H9 (cell line): Measurements from ENCODE around the gene IFT80. TPM values are rescaled to one million over a fixed set of nuclear protein-coding genes. Genes with fewer than 3 reads are reported as not detected.

Experiments used
- DNase-seq: peaks from one replicate; pipeline ENCODE4 v3.0.0-alpha.2; 2017
- H2AFZ ChIP-seq: one replicate; pipeline ENCODE4 v1.6.1; 2013; ENCODE audit warnings: mild to moderate bottlenecking, low read length, control low read depth, moderate library complexity
- H2AK5ac ChIP-seq: 2 replicates; pipeline ENCODE4 v1.6.1; 2013; ENCODE audit warnings: low read length, control low read depth, mixed read lengths; ENCODE audit not compliant: insufficient read length
- H2BK120ac ChIP-seq: one replicate; pipeline ENCODE4 v1.6.1; 2013; ENCODE audit warnings: low read depth, mild to moderate bottlenecking, low read length, control low read depth, inconsistent platforms; ENCODE audit not compliant: poor library complexity, severe bottlenecking
- H2BK12ac ChIP-seq: 2 replicates; pipeline ENCODE4 v1.6.1; 2013; ENCODE audit warnings: low read length, control low read depth, mixed read lengths, low read depth; ENCODE audit not compliant: insufficient read length
- H2BK15ac ChIP-seq: 2 replicates; pipeline ENCODE4 v1.6.1; 2013; ENCODE audit warnings: low read depth, low read length, control low read depth
- H2BK20ac ChIP-seq: one replicate; pipeline ENCODE4 v1.6.1; 2013; ENCODE audit warnings: low read depth, mild to moderate bottlenecking, low read length, control low read depth, inconsistent platforms; ENCODE audit not compliant: poor library complexity, severe bottlenecking
- H2BK5ac ChIP-seq: 2 replicates; pipeline ENCODE4 v1.6.1; 2013; ENCODE audit warnings: low read length, control low read depth, mixed read lengths; ENCODE audit not compliant: insufficient read length
- H3K14ac ChIP-seq: 2 replicates; pipeline ENCODE4 v1.6.1; 2013; ENCODE audit warnings: low read length, control low read depth; ENCODE audit not compliant: insufficient read depth
- H3K18ac ChIP-seq: 2 replicates; pipeline ENCODE4 v1.6.1; 2013; ENCODE audit warnings: low read depth, mild to moderate bottlenecking, mixed read lengths, low read length, control low read depth; ENCODE audit not compliant: insufficient read length
- H3K23ac ChIP-seq: 2 replicates; pipeline ENCODE4 v1.6.1; 2013; ENCODE audit warnings: low read length, control low read depth, mixed read lengths, low read depth; ENCODE audit not compliant: insufficient read length
- H3K23me2 ChIP-seq: 2 replicates; pipeline ENCODE4 v1.6.1; 2013; ENCODE audit warnings: low read depth, mild to moderate bottlenecking, mixed read lengths, low read length, control low read depth; ENCODE audit not compliant: insufficient read length, poor library complexity, severe bottlenecking
- H3K27ac ChIP-seq: 2 replicates; pipeline ENCODE4 v1.5.1; 2013; ENCODE audit warnings: low read length, control low read depth, mixed read lengths, low read depth; ENCODE audit not compliant: insufficient read length
- H3K27me3 ChIP-seq: 2 replicates; pipeline ENCODE4 v1.6.1; 2013; ENCODE audit warnings: low read length, control low read depth, inconsistent platforms; ENCODE audit not compliant: insufficient read depth
- H3K4ac ChIP-seq: 2 replicates; pipeline ENCODE4 v1.6.1; 2013; ENCODE audit warnings: low read depth, mild to moderate bottlenecking, control low read depth, inconsistent platforms, low read length, moderate library complexity
- H3K4me1 ChIP-seq: 2 replicates; pipeline ENCODE4 v1.6.1; 2013; ENCODE audit warnings: low read length, control low read depth, inconsistent platforms; ENCODE audit not compliant: insufficient read depth
- H3K4me2 ChIP-seq: 2 replicates; pipeline ENCODE4 v1.6.1; 2013; ENCODE audit warnings: low read length, control low read depth, mixed read lengths; ENCODE audit not compliant: insufficient read length, insufficient read depth
- H3K56ac ChIP-seq: 2 replicates; pipeline ENCODE4 v1.6.1; 2013; ENCODE audit warnings: low read depth, mild to moderate bottlenecking, mixed read lengths, low read length, control low read depth; ENCODE audit not compliant: insufficient read length
- H3K79me1 ChIP-seq: 2 replicates; pipeline ENCODE4 v1.6.1; 2013; ENCODE audit warnings: low read depth, mild to moderate bottlenecking, moderate library complexity, low read length, control low read depth, inconsistent platforms; ENCODE audit not compliant: insufficient read depth, poor library complexity, severe bottlenecking
- H3K79me2 ChIP-seq: 2 replicates; pipeline ENCODE4 v1.6.1; 2013; ENCODE audit warnings: low read length, control low read depth, inconsistent platforms; ENCODE audit not compliant: insufficient read depth
- H3K9ac ChIP-seq: 2 replicates; pipeline ENCODE4 v1.6.1; 2013; ENCODE audit warnings: low read length, control low read depth, mixed read lengths; ENCODE audit not compliant: insufficient read length; ENCODE audit errors: extremely low read depth
- H3K9me3 ChIP-seq: one replicate; pipeline ENCODE4 v1.6.1; 2013; ENCODE audit warnings: low read depth, low read length, inconsistent platforms; ENCODE audit not compliant: control insufficient read depth
- H3T11ph ChIP-seq: one replicate; pipeline ENCODE4 v1.6.1; 2013; ENCODE audit warnings: mild to moderate bottlenecking, low read length, control low read depth, inconsistent platforms
- H4K20me1 ChIP-seq: one replicate; pipeline ENCODE4 v1.6.1; 2013; ENCODE audit not compliant: control insufficient read depth, insufficient read length, insufficient read depth
- H4K5ac ChIP-seq: 2 replicates; pipeline ENCODE4 v1.6.1; 2013; ENCODE audit warnings: low read depth, mild to moderate bottlenecking, mixed read lengths, low read length, control low read depth; ENCODE audit not compliant: insufficient read length
- H4K8ac ChIP-seq: replicated peaks from 2 replicates; pipeline ENCODE4 v1.6.1; 2013; ENCODE audit warnings: low read length, control low read depth, mixed read lengths, low read depth; ENCODE audit not compliant: insufficient read length
- H4K91ac ChIP-seq: 2 replicates; pipeline ENCODE4 v1.6.1; 2013; ENCODE audit warnings: low read depth, mild to moderate bottlenecking, moderate library complexity, mixed read lengths, low read length, control low read depth; ENCODE audit not compliant: insufficient read length
- H3K27ac Mint-ChIP-seq, 3 experiments: 2 replicates in 2 of 3; 3 replicates in 1 of 3; pipeline ENCODE4 v1.8.0; 2020 to 2021; ENCODE audit warnings: mixed read lengths in 3 of 3, mild to moderate bottlenecking in 1 of 3, moderate library complexity in 1 of 3
- H3K27me3 Mint-ChIP-seq: 2 replicates; pipeline ENCODE4 v1.8.0; 2021; ENCODE audit warnings: low read depth, mild to moderate bottlenecking, moderate library complexity, mixed read lengths
- H3K36me3 Mint-ChIP-seq, 3 experiments: 2 replicates in 2 of 3; 3 replicates in 1 of 3; pipeline ENCODE4 v1.8.0; 2020 to 2021; ENCODE audit warnings: low read depth in 3 of 3, mixed read lengths in 3 of 3; ENCODE audit not compliant: insufficient read depth in 1 of 3
- H3K4me1 Mint-ChIP-seq, 2 experiments: 2 replicates each; pipeline ENCODE4 v1.8.0; 2020; ENCODE audit warnings: mixed read lengths in 2 of 2
- H3K4me3 Mint-ChIP-seq, 2 experiments: 2 replicates in 1 of 2; 3 replicates in 1 of 2; pipeline ENCODE4 v1.8.0; 2020 to 2021; ENCODE audit warnings: mild to moderate bottlenecking in 2 of 2, mixed read lengths in 2 of 2, moderate library complexity in 1 of 2
- H3K9me3 Mint-ChIP-seq, 2 experiments: 2 replicates in 1 of 2; 3 replicates in 1 of 2; pipeline ENCODE4 v1.8.0; 2020; ENCODE audit warnings: mild to moderate bottlenecking in 2 of 2, mixed read lengths in 2 of 2, moderate library complexity in 1 of 2
- CTCF ChIP-seq: fragments of 200-600 bp; sonication (generic); conservative IDR thresholded peaks from 3 replicates; pipeline ENCODE4 v1.8.0; 2021; ENCODE audit warnings: antibody characterized with exemption, mild to moderate bottlenecking
- WGBS: extraction: QIAGEN DNeasy Blood & Tissue Kit; methylation state at CpG from one replicate; pipeline ENCODE4 v1.1.7; 2013; ENCODE audit warnings: missing lambda C conversion rate, low lambda C conversion rate, mixed read lengths; ENCODE audit not compliant: insufficient read length; ENCODE audit errors: extremely low coverage; 5-methylcytosine and 5-hydroxymethylcytosine counted together
- total RNA-seq: library from RNA; stranded (reverse); gene quantifications from 2 replicates; pipeline ENCODE4 v1.2.1, GENCODE V29; 2021

Gene IFT80
- total RNA-seq, 1 experiment from 2014 or later, result 29.0 TPM

GRCh38 chr3:160286231-160286630, 112.8 kb downstream of the IFT80 start:
- H2BK15ac ChIP-seq, result no peak overlapping the region
- WGBS, result no CpG with 5 or more reads among the region's 1 CpG
- H2BK120ac ChIP-seq, result no peak overlapping the region
- no peak overlapping the region for H2BK20ac ChIP-seq
- H3K9me3 ChIP-seq, result no peaks in the 10 kb centered on the region
- no peak overlapping the region for H3K4me3 Mint-ChIP-seq
- H3K18ac ChIP-seq, result no peak overlapping the region
- H2AFZ ChIP-seq, result no peak overlapping the region
- H3K4me1 ChIP-seq, result no peaks in the 10 kb centered on the region
- no peak for TF ChIP-seq CTCF
- H4K91ac ChIP-seq, result no peak overlapping the region
- H3K23me2 ChIP-seq, result no peaks in the 10 kb centered on the region
- H3K27ac Mint-ChIP-seq, result no peak overlapping the region
- H3K23ac ChIP-seq, result no peak overlapping the region
- DNase-seq, result no peak
- peaks cover 1 to 4% of the 10 kb centered on the region in 2 experiments for H3K4me1 Mint-ChIP-seq
- H3K36me3 Mint-ChIP-seq, result no peaks in the 10 kb centered on the region; a peak in 1 of 7 replicates
- no peak overlapping the region for H3T11ph ChIP-seq
- no peak overlapping the region for H2AK5ac ChIP-seq
- no peaks in the 10 kb centered on the region for H3K27me3 ChIP-seq
- H3K79me2 ChIP-seq, result no peaks in the 10 kb centered on the region
- no peak overlapping the region for H2BK12ac ChIP-seq
- H3K27ac ChIP-seq, result no peak overlapping the region
- H4K5ac ChIP-seq, result no peak overlapping the region
- no peak overlapping the region for H2BK5ac ChIP-seq
- no peak overlapping the region for H3K4me2 ChIP-seq
- no peak overlapping the region for H4K8ac ChIP-seq
- H3K27me3 Mint-ChIP-seq, result no peaks in the 10 kb centered on the region
- no peaks in the 10 kb centered on the region for H3K9me3 Mint-ChIP-seq
- no peak overlapping the region for H3K14ac ChIP-seq
- H3K79me1 ChIP-seq, result no peaks in the 10 kb centered on the region
- no peak overlapping the region for H3K9ac ChIP-seq
- H3K56ac ChIP-seq, result no peak overlapping the region
- H4K20me1 ChIP-seq, result no peaks in the 10 kb centered on the region
- no peak overlapping the region for H3K4ac ChIP-seq
